DMS53 (cell line): Measurements from ENCODE around the gene MTARC1.
A peak's percentile ranks its signal among the peaks of the same experiment; 100 is the strongest.

Experiments used
- DNase-seq: peaks from one replicate; lab custom pipeline; 2025; lab: John Stamatoyannopoulos, UW

Gene MTARC1

DNA sequence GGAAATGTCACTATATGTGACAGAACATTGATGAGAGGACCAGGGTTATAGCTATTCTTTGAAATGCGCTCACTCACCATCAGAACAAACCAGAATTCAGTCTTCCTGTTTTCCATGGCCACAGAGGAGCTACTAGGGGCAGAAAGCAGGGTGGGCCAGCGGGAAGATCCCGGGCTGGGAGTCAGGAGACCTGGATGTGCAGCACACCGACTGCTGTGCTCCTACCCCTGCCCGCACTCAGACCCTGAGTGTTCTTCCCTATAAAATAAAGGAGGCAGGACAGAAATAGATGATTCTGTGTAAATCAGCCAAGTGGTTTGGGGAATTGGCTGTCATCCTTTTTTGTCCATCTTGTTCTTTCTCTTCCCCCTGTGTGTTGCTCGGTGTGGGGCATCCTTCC lies 21.0 kb downstream of the MTARC1 start:
- DNase-seq: no peak

DNA sequence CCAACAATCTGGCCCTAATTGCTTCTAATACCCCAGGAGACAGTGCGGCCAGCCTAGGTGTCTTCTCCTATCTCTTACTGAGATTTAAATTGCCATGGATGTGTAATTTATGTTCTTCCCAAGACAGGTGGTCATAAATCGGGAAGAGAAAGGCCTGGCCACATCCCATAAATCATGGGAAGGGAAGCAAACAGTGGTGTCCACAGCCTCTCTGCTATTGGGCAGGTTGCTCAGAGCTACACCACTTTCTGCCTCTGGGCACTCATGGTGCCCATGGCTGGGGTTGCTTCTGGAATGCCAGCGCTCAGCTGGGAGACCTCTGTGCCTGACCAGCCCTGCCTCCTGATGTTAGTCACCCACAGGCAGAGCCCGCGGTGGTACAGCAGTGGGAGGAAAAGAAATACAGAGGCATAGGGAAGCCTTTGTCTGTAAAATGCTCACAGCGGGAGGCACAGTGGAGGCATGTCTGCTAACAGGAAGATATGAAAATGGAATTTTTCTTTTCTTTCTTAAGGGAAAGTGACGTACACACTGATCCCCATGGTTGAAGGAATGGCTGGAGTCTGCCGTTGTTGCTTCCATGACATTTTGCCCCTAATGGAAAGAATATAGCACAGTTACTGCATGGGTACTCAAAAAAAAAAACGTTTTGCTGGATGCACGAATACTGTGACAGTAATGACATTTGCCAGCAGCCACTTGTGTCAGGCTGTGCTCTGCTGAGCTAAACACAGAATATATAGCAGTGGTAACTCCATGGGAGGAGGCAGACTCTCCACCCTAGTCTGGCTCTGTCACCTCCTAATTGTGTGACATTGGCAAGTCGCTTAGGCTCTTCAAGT lies 21.9 kb downstream of the MTARC1 start:
- DNase-seq: no peak

DNA sequence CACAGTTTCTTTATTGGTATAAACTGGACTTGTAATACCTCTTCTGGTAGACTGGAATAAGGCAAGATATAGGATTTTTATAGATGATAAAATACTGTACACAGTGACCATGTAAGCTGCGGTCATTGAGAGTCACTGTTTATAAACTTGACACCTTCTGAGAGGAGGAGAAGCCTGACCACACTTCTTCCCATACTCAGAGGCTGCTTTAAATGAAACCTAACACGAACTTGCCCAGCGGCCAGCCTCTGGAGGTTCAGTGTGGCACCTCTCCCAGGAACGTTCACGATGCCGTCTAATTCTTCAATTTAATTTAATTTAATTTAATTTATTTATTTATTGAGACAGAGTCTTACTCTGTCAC lies 22.5 kb downstream of the MTARC1 start:
- DNase-seq: no peak

DNA sequence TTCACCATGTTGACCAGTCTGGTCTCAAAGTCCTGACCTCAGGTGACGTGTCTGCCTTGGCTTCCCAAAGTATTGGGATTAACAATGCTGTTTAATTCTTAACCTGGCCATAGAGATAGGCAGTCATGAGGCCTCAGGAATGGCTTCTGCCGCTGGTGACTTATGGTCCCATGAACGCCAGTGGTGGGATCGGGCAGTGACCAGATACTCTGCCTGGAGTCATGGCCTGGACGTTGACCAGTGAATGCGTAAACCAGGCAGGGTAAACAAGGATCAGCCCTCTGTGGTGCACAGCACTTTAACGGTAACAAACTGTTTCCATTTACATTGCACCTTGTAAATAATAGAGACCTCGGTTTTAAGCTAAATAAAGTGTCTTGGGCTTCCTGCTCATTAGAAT lies 23.0 kb downstream of the MTARC1 start:
- no peak for DNase-seq

DNA sequence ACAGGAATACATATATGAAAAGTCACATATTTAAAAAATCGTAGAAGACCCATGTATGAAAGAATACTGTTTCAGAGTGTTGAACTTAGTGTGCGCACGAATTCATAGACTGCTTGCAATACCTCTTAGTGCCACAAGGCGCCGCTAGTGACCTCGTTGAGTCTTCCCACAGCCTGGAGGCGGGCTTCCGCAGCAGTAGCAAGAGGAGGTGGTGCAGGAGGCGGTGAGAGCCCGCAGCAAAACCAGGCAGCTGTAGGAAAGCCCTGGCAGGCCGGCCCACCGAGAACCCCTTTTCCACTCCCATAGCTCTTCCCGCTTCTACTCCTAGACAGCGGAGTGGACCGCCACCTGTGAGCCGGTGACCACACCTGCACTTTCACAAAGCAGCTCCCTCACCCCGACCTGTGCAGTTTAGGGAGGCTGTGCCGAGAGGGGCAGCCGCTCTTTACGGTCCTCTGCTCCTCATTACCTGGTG lies 23.5 kb downstream of the MTARC1 start:
- peak; percentile 84 for DNase-seq

DNA sequence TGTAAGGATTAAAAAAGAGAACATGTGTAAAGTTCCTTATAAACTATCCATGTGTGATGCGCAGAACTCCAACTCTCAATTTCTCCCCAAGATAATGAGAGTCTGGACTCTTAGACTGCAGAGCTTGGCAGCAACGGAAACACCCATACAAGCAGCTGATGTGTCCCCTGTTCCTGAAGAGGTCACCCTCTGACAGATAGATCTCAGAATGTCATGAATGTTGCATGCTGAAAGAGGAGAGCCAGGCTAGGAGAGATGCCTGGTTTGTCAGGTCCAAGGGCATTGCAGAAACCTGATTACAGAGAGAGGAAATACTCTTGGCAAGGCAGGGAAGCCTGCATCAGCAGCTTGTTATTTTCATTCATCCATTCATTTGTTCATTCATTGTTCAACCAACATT lies 24.2 kb downstream of the MTARC1 start:
- no peak for DNase-seq

DNA sequence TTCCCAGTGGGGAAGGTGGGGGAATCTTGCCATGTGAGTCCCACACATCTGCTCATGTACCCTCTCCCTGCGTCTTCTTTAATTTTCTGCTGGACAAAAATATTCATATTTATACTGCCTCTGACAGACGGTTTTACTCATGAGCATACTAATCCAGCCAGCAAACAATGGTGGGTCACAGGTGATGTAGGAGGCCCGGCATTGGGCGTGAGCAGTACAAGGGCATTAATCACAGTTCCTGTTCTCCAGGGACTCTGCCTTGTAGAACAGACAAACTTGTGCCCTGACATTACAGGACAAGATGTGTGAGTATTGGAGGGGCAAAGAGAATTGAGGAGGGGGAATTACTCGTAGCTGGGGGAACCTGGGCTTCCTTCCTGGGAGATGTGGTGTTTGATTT lies 25.0 kb downstream of the MTARC1 start:
- DNase-seq: no peak

DNA sequence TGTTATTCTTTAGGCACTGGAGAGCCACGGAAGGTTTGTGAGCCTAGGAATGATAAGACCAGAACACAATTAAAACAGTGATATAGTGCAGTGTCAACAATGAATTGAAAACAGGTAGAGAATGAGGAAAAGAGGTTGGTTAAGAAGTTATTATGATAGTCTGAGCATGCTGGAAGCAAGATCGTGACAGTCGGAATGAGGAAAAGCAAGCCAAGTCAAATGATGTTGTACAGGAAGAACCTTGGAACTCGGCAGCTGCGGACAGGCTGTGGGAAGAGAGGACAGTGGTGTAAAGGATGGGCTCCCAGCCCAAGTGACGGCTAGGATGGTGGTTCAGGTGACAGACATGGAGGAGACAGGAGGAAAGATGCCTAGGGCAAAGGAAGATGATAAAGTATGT lies 25.6 kb downstream of the MTARC1 start:
- DNase-seq: no peak

DNA sequence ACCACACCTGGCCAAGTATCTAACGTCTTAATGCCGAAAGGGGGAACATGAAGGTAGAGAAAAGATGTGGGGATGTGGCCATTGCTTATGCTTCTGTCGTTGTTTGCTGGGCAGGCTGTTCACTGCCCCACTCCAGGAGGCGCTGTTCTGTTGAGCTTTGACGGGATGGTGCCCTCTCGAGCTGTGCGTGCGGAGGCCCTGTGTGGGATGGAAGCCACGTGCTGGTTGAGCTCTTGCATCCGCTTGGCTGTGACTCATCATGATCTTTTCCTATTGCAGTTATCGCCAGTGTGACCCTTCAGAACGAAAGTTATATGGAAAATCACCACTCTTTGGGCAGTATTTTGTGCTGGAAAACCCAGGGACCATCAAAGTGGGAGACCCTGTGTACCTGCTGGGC lies 26.3 kb downstream of the MTARC1 start:
- DNase-seq: peak; percentile 21

DNA sequence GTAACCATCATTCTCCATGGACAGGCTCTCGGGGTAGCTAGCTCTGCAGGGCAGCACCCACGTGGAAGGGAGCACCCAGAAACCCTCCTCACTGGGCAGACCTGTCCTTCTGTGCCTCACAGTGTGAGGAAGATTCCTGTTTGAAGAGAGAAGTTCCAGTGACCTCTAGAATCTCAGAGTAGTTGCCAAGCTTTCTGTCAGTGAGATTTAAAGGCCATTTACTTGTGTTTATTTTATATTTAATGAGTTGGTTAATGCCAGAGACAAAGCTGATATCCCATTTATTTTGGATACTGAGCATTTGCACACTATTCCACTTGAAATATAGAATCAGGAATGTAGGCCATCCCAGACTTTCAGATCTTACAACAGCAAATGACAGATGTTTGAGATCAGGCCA lies 28.7 kb downstream of the MTARC1 start:
- DNase-seq: no peak

DNA sequence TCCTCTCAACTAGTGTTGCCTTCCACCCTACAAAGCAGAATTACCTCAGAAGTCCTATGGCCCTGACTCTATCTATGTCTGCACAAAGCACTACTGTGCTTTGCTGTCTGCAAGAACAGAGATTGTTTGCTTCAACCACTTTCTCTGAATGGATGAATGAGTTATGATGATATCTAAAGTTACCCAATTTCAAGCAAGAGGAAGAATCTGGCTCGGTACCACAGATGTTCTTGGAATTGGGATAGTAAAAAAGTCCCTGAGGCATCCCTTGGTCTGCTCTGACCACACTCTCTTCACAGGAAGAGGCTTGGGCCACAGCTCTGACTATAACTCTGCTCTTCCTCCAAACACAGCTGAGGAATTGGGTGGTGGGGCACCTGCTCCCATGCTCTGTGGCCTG lies 31.2 kb downstream of the MTARC1 start:
- no peak for DNase-seq

DNA sequence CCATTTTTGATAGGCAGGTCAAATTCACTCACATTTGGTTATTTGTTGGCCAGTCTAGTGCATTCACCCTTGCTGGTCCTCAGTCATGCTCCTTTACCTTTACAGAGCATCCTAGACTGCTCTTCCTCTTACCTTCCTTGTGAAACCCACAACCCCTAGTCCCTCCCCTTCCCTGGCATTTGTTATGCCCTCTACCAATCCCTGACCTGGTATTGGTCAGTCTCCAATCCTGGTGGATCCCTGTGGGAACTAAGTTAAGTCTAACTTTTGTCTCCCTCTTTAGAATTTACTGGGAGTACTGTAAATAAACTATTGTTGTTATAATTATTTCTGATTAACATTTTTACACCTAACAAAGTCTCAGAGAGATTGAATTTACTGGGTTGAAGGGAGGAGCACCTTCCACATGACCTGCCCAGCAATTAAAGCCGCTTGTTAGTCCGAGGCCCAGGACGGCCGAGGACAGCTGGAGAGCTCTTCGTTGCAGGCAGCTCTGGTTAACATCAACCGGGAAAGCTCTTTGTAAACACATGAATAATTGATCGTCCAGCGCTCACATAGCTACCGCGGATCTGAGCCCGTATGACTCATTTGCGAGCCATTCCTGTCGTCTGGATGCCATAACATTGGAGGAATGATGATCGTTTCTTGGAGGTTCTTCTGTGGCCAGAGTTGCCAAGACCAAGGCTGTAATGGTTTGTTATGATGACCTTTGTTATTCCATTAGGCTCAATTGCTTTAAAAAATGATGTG lies 31.9 kb downstream of the MTARC1 start:
- DNase-seq: no peak

DNA sequence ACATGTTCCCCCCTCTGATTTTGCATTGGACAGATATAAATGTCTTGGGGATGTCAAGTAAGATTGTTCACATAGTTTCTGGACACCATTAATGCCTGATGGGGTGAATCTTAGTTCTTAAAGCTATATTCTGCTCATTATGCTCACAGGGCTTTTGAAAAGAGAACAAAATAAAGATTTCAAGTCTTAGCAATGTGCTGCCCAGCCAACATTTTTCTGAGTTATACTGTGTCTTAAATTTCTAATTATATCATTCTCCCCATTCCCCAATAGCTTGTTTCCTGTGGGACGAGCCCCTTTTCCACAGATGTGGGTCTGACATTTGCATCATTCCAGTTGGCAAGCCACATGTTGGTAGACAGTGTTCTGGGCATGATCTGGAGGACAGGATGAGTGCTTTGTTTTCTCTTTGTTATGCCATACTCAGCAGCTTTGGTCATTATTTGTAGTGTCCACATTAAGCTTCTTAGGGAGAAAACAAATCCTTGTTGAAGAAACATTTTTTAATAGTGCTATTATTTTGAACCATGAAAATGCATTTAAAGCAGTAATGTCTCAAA lies 32.8 kb downstream of the MTARC1 start:
- DNase-seq: no peak

DNA sequence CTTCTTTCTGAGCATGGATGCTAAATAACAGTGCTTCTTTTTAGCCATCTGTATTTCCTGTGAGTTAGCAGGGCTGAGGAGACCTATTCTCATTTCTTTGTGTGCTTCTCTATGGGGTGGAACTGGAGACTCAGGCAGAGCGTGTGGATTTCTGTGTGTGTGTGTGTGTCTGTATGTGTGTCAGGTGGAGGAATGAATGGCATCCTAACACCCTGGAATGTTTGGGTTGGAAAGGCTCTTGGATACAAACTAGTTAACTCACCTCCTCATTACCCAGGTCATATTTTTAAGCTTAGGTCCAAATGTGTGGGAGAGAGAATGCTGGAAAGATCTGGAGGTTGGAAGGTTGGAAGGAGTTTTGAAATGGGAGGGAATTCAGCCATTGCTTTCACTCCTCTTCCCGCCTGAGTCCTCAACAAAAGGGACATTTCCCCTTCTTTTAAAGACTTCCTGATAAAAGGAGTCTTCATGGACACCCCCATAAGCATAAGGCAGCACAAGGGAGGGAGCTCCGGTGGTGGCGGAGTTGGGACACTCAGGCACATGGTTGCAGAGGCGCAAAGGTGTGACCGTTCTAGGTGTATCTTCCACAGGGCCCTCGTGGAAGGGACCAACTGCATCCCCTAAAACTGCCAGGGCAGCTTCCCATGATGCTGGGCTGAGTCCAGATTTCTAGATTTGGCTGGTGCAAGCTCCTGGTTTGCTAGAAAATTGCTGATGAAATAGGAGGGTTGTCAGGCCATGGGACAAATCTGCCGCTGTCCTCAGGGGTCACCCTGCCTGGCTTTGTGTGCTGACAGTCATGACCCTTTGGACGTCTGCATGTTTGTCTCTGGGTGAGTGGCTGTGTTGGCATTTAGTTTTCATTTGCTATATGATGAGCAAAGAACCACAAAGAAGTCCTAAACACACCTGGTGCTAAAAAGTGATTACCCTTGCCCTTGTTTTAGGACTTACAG lies 37.6 kb downstream of the MTARC1 start:
- no peak for DNase-seq

DNA sequence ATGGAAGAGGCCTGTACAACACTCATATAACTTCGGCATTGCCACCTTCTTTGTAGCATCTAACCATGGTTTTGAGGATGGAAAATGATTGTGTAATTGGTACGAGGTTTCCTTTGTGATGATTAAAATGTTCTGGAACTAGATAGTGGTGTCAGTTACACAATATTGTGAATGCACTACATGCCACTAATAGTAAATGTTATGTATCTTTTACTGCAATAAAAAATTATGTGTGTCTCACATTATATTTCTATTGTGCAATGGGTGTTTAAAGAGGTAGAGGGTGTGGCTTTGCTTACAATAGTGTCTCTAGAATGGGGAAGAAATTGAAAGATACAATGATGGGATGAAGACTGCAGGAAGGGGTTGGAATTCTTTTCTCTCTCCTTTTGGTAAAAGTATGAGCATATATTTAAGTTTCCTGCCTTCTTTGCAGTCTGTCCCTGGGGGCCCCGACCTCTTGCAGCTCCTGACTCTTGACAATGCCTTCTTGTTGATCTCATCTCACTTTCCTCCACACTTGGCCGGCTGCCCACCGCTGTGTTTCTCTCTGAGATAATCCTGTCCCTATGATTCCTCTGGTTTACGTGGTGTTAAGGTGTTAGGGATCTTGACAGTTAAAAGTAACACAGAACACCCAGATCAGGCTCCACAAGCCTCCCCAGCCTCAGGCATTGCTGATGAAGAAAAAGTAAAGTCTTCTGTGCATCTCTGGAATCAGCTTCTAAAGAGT lies 39.3 kb downstream of the MTARC1 start:
- no peak for DNase-seq

DNA sequence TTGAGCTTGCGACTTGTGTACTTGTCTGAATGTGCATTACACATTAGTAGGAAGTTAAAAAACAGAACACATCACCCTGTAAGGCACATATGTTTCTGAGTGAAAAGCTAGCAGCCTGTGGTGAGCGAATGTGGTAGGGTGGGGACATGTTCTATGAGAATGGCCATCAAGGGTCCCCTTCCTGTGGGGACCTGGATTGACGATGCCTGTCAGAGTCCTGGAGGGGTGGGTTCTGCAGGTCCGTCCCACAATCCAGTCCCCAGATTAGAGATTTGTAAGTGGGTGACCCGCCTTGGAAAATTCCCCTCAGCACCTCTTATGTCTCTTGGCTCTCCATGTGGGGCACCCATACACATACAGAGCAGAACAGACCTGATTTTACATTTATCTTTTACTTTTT lies 40.0 kb downstream of the MTARC1 start:
- no peak for DNase-seq

DNA sequence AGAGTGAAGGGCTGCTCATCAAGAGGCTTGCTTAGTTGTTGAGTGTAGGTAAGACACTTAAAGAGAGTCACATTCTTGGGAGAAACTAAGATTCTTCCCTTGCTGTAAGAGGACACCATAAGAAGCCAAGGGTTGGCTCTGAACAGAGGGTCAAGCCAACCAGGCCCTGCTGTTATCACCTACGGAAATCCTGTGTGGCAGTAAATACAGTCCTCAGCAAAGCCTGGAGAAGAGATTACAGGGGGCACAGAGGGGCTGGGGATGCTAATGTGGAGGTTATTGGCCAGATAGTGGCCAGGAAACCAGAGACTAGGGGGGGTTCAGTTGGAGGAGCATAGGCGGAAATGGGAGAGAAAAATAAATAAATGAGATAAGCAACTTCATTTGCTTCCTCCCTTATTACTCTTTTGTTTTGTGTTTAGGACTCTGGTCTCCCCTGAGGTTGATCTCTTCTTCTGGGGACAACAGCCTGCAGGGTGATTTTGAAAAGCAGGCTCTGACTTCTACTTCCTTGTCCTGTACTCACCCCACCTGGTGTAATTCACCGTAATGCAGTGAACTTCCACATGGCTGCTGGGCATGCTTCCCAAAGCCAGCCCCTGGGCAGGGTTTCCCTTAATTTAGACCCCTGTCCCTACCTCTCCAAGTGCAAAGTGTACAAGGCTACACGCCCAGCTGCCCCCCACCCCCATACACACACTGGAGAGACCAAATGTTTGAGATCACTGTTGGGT lies 40.9 kb downstream of the MTARC1 start:
- DNase-seq: no peak

DNA sequence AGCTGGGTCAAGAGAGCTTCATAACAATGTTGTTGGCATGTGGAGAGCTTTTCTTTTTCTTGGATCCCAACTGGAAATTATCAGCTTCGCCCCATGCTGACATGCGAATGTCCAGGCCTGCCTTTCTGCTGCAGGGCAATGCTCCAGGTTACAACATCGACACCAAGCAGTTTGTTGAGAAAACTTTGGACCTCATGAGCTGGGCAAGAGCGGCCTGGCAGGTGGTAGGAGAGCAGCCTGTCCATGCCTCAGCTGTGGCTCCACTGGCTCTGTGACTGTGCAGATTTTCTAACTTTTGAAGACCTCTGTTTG lies 41.4 kb downstream of the MTARC1 start:
- DNase-seq: no peak

DNA sequence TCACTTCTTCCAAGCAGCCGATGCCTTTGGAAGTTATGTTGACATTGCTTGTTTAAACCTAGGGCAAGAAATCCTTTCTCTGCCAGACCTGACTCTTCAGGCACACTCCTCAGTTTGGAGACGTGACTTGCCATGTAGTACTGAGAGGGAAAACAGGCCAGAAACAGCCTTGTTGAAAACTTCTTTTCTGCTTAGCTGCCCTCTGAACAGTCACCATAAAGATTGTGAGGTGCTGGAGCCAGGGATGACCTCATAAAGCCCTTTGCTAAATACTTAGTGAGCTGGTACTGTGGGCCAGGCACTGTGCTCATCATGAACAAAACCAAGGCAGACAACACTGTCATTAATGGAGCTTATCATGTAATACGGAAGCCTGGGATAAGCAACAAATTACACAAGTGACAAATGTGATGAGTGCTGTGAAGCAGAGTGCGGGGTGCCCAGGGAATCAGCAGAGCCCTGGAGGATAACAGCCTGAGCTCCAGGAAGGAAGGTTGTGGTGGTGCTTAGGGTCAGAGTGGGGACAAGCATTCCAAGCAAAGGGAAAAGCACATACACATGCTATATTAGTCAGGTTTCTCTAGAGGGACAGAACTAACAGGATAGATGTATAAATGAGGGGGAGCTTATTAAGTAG lies 42.4 kb downstream of the MTARC1 start:
- no peak for DNase-seq

DNA sequence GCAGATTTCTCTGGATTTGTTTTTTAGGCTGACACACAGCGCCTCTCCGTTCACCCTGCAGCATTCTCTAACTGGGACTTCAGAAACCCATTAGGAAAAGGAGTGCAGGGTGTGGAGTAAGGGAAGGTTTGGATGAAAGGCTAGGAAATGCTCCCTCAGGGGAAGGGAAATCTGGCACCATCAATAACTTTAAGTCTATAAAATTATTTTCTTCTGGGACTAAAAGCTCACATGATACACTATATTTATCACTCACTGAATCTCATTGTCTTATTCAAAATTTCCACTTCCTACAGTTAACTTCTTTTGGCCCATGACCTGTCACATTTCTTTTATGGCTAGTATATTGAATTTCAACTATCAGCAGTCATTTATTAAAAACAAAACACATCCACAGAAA lies 46.7 kb downstream of the MTARC1 start:
- no peak for DNase-seq
